Thyroid gland (tissue), 4 donors: ENCODE measurements around the gene LRIT2. TPM values are rescaled to one million over a fixed set of nuclear protein-coding genes. Genes with fewer than 3 reads are reported as not detected.

Experiments used
- DNase-seq, 2 donors: peaks; one replicate each; pipeline ENCODE4 v3.0.0-alpha.2; 2019
- H3K27ac ChIP-seq, 3 donors: fragments of 200-600 bp; sonication (generic); 1 replicate in 2 of 3; 2 replicates in 1 of 3; pipeline ENCODE4 v1.5.1; 2016 to 2019; ENCODE audit warnings: mild to moderate bottlenecking in 1 of 3, moderate library complexity in 1 of 3
- H3K27me3 ChIP-seq: fragments of 200-600 bp; sonication (generic); one replicate; pipeline ENCODE4 v1.5.1; 2019
- H3K36me3 ChIP-seq, 2 donors: fragments of 200-600 bp; sonication (generic); one replicate each; pipeline ENCODE4 v1.5.1; 2016 to 2019
- H3K4me1 ChIP-seq, 2 donors: fragments of 200-600 bp; sonication (generic); one replicate each; pipeline ENCODE4 v1.5.1; 2017 to 2019
- H3K4me3 ChIP-seq, 3 donors: fragments of 200-600 bp; sonication (generic); replicated peaks in 1 of 3; 1 replicate in 2 of 3; 2 replicates in 1 of 3; pipeline ENCODE4 v1.5.1; 2016; ENCODE audit warnings: mild to moderate bottlenecking in 1 of 3
- H3K9me3 ChIP-seq: fragments of 200-600 bp; sonication (generic); one replicate; pipeline ENCODE4 v1.5.1; 2017
- CTCF ChIP-seq, 6 experiments: fragments of 200-600 bp in 3 of 6; fragments of 450-650 bp in 3 of 6; sonication (generic) in 3 of 6; IDR thresholded peaks; one replicate each; pipeline ENCODE4 v1.5.1; 2016 to 2019; ENCODE audit warnings: antibody characterized with exemption in 6 of 6, mild to moderate bottlenecking in 2 of 6, inconsistent platforms in 1 of 6, moderate library complexity in 1 of 6
- POLR2A ChIP-seq, 2 donors: fragments of 450-650 bp; IDR thresholded peaks; one replicate each; pipeline ENCODE4 v1.6.1; 2017; ENCODE audit warnings: antibody characterized with exemption in 2 of 2, mild to moderate bottlenecking in 2 of 2, moderate library complexity in 1 of 2
- WGBS, 2 donors: methylation state at CpG; one replicate each; pipeline ENCODE4 v1.1.5; 2017; 5-methylcytosine and 5-hydroxymethylcytosine counted together
- intact Hi-C: fragments of 100-400 bp; cut with DNase I; formaldehyde crosslinking; loops from one replicate; pipeline ENCODE4 v1.15.1; 2023
- total RNA-seq, 4 donors: library from RNA; depleted of rRNA; stranded (reverse); fragments of >200 nt; gene quantifications; one replicate each; pipeline ENCODE4 v1.2.3, GENCODE V29; 2016

The LRIT2 gene
- total RNA-seq, 4 donors from 2014 or later, result not detected

GRCh38 chr10:84244651-84245270, 19.4 kb upstream of the LRIT2 start, which contains the start of gene RGR:
RGR (plus strand) TSS chr10:84245053; CDS start chr10:84245091, 38 bp downstream.
- intact Hi-C loops, result no loop called here
- Histone ChIP-seq H3K36me3 (no peaks in the 10 kb centered on the region), H3K9me3 (no peaks in the 10 kb centered on the region), H3K4me1 (no peaks in the 10 kb centered on the region), H3K27me3 (no peaks in the 10 kb centered on the region), H3K4me3 (no peak within 1 kb of the TSS), H3K27ac (no peak within 1 kb of the TSS)
- 53 to 68% methylated on average over 8 to 9 of the region's 9 CpGs for WGBS, 2 donors
- DNase-seq, result no peak
- no peak for TF ChIP-seq POLR2A (IDR thresholded peaks at IDR 0.05)
- no peak for TF ChIP-seq CTCF (IDR thresholded peaks at IDR 0.05)

GRCh38 chr10:84243759-84244158, 18.4 kb upstream of the LRIT2 start:
- WGBS, 2 donors, result 93 to 100% methylated on average over 3 of the region's 3 CpGs
- H3K4me1 ChIP-seq, result no peaks in the 10 kb centered on the region
- H3K27ac ChIP-seq, result no peak overlapping the region
- H3K4me3 ChIP-seq, result no peak overlapping the region
- no peak for DNase-seq
- intact Hi-C loops, result no loop called here
- no peaks in the 10 kb centered on the region for H3K36me3 ChIP-seq
- no peak for TF ChIP-seq CTCF (IDR thresholded peaks at IDR 0.05)
- TF ChIP-seq POLR2A (IDR thresholded peaks at IDR 0.05), result no peak
- no peaks in the 10 kb centered on the region for H3K27me3 ChIP-seq
- no peaks in the 10 kb centered on the region for H3K9me3 ChIP-seq

- no peak within 1 kb of the TSS for H3K27ac ChIP-seq
- no peak for DNase-seq
- H3K4me3 ChIP-seq, result no peak within 1 kb of the TSS
- TF ChIP-seq POLR2A (IDR thresholded peaks at IDR 0.05), result no peak
- TF ChIP-seq CTCF (IDR thresholded peaks at IDR 0.05), result no peak
- intact Hi-C loops, result no loop called here
- no peaks in the 10 kb centered on the region for H3K4me1 ChIP-seq
- 86 to 93% methylated on average over 9 to 10 of the region's 13 CpGs for WGBS, 2 donors
- no peaks in the 10 kb centered on the region for H3K9me3 ChIP-seq
- H3K27me3 ChIP-seq, result no peaks in the 10 kb centered on the region
- H3K36me3 ChIP-seq, result no peaks in the 10 kb centered on the region
These were observed 15.9 kb upstream of the LRIT2 start, which contains the start of gene LRIT1 for GRCh38 chr10:84241185-84241790. LRIT1 (minus strand) TSS chr10:84241546; CDS start chr10:84241439, 107 bp downstream.

- DNase-seq, result no peak
- intact Hi-C loops, result no loop called here
- H3K27ac ChIP-seq, result no peak overlapping the region
- H3K4me3 ChIP-seq, result no peak overlapping the region
- H3K27me3 ChIP-seq, result no peaks in the 10 kb centered on the region
- H3K36me3 ChIP-seq, result no peaks in the 10 kb centered on the region
- TF ChIP-seq POLR2A (IDR thresholded peaks at IDR 0.05), result no peak
- TF ChIP-seq CTCF (IDR thresholded peaks at IDR 0.05), result no peak
- H3K9me3 ChIP-seq, result no peaks in the 10 kb centered on the region
- 79 to 88% methylated on average over 3 of the region's 3 CpGs for WGBS, 2 donors
- no peaks in the 10 kb centered on the region for H3K4me1 ChIP-seq
These were observed 13.6 kb upstream of the LRIT2 start for GRCh38 chr10:84238909-84239308.
